Smooth muscle cell (in vitro differentiated cells): Measurements from ENCODE around the gene INF2. TPM values are rescaled to one million over a fixed set of nuclear protein-coding genes. Genes with fewer than 3 reads are reported as not detected.

Experiments used
- DNase-seq: peaks from one replicate; lab custom pipeline; 2025; ENCODE audit not compliant: unreplicated experiment; lab: John Stamatoyannopoulos, UW
- H2AFZ ChIP-seq: fragments of 200-600 bp; sonication (generic); 2 replicates; pipeline ENCODE4 v1.6.0; 2016; ENCODE audit warnings: antibody characterized with exemption, low read depth, mild to moderate bottlenecking
- H3F3A ChIP-seq: fragments of 200-600 bp; sonication (generic); 2 replicates; pipeline ENCODE4 v1.6.0; 2017; ENCODE audit warnings: antibody characterized with exemption, low read depth
- H3K27ac ChIP-seq: fragments of 200-600 bp; sonication (generic); 2 replicates; pipeline ENCODE4 v1.5.1; 2016; ENCODE audit warnings: low read depth, mild to moderate bottlenecking
- H3K27me3 ChIP-seq: fragments of 200-600 bp; sonication (generic); 2 replicates; pipeline ENCODE4 v1.6.1; 2016; ENCODE audit warnings: low read depth, mild to moderate bottlenecking
- H3K36me3 ChIP-seq: fragments of 200-600 bp; sonication (generic); 2 replicates; pipeline ENCODE4 v1.5.1; 2016; ENCODE audit warnings: low read depth
- H3K4me1 ChIP-seq: fragments of 200-600 bp; sonication (generic); 2 replicates; pipeline ENCODE4 v1.5.1; 2016; ENCODE audit warnings: low read depth
- H3K4me2 ChIP-seq: fragments of 200-600 bp; sonication (generic); 2 replicates; pipeline ENCODE4 v1.6.0; 2016; ENCODE audit warnings: mild to moderate bottlenecking
- H3K4me3 ChIP-seq: fragments of 200-600 bp; sonication (generic); 2 replicates; pipeline ENCODE4 v1.5.1; 2016; ENCODE audit warnings: mild to moderate bottlenecking
- H3K79me2 ChIP-seq: fragments of 200-600 bp; sonication (generic); 2 replicates; pipeline ENCODE4 v1.6.0; 2016; ENCODE audit warnings: low read depth, mild to moderate bottlenecking
- H3K9ac ChIP-seq: fragments of 200-600 bp; sonication (generic); 2 replicates; pipeline ENCODE4 v1.6.0; 2016; ENCODE audit warnings: low read depth
- H3K9me3 ChIP-seq: fragments of 200-600 bp; sonication (generic); replicated peaks from 2 replicates; pipeline ENCODE4 v1.5.1; 2016; ENCODE audit warnings: low read depth
- H4K20me1 ChIP-seq: fragments of 200-600 bp; sonication (generic); 2 replicates; pipeline ENCODE4 v1.6.0; 2016; ENCODE audit warnings: low read depth
- WGBS: methylation state at CpG from one replicate; pipeline ENCODE4 v1.1.7; 2016; ENCODE audit warnings: low lambda C conversion rate; 5-methylcytosine and 5-hydroxymethylcytosine counted together
- polyA plus RNA-seq: library from polyadenylated mRNA; unstranded; fragments of >200 nt; fragmentation: Nextera tagmentation; extraction: Ambion mirVana; gene quantifications from 2 replicates; pipeline ENCODE4 v1.2.1, GENCODE V29; 2016
- total RNA-seq: library from RNA; depleted of rRNA; stranded (reverse); fragments of >200 nt; gene quantifications from 2 replicates; pipeline ENCODE4 v1.2.3, GENCODE V29; 2014
- TF ChIP-seq, protein P1 (sequence below): fragments of 200-600 bp; sonication (generic); IDR thresholded peaks from 2 replicates; pipeline ENCODE4 v1.5.1; 2017; ENCODE audit warnings: borderline replicate concordance, mild to moderate bottlenecking, antibody characterized with exemption; ENCODE audit not compliant: insufficient read depth, poor library complexity, severe bottlenecking

The INF2 gene
- total and polyA plus RNA-seq, 2 experiments from 2014 or later, result 19.9 to 29.8 TPM

DNA sequence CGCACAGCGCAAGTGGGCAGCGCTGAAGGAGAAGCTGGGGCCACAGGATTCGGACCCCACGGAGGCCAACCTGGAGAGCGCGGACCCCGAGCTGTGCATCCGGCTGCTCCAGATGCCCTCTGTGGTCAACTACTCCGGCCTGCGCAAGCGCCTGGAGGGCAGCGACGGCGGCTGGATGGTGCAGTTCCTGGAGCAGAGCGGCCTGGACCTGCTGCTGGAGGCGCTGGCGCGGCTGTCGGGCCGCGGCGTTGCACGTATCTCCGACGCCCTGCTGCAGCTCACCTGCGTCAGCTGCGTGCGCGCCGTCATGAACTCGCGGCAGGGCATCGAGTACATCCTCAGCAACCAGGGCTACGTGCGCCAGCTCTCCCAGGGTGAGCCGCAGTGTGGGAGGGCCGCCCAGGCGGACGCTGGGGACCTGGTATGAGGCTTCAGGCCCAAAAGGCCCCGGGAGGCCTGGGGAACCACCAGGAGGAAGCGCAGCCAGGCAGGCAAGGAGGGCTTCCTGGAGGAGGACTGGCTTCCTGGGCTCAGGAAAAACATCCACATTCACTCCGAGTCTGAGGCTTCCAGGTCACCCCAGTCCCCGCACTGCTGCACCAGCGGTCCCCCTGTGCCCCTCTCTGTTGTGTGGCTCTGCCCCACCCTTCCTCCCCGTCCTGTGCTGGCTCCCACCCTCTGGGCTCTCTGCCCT is 12.1 kb downstream of the INF2 start:
- no peaks in the 10 kb centered on the region for H3K9me3 ChIP-seq
- H3K27ac ChIP-seq, result no peak overlapping the region
- no peaks in the 10 kb centered on the region for H3F3A ChIP-seq
- 93% methylated on average over 35 of the region's 46 CpGs for WGBS
- H3K36me3 ChIP-seq, result peaks cover 10% of the 10 kb centered on the region
- no peak overlapping the region for H3K9ac ChIP-seq
- TF ChIP-seq, protein P1, sequence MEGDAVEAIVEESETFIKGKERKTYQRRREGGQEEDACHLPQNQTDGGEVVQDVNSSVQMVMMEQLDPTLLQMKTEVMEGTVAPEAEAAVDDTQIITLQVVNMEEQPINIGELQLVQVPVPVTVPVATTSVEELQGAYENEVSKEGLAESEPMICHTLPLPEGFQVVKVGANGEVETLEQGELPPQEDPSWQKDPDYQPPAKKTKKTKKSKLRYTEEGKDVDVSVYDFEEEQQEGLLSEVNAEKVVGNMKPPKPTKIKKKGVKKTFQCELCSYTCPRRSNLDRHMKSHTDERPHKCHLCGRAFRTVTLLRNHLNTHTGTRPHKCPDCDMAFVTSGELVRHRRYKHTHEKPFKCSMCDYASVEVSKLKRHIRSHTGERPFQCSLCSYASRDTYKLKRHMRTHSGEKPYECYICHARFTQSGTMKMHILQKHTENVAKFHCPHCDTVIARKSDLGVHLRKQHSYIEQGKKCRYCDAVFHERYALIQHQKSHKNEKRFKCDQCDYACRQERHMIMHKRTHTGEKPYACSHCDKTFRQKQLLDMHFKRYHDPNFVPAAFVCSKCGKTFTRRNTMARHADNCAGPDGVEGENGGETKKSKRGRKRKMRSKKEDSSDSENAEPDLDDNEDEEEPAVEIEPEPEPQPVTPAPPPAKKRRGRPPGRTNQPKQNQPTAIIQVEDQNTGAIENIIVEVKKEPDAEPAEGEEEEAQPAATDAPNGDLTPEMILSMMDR, result no peak
- peaks cover 60% of the 10 kb centered on the region for H4K20me1 ChIP-seq
- H3K4me1 ChIP-seq, result no peaks in the 10 kb centered on the region
- H3K4me2 ChIP-seq, result no peak overlapping the region
- DNase-seq, result no peak
- H3K4me3 ChIP-seq, result no peak overlapping the region
- H2AFZ ChIP-seq, result no peak overlapping the region
- peaks cover 17% of the 10 kb centered on the region for H3K79me2 ChIP-seq
- H3K27me3 ChIP-seq, result no peaks in the 10 kb centered on the region

DNA sequence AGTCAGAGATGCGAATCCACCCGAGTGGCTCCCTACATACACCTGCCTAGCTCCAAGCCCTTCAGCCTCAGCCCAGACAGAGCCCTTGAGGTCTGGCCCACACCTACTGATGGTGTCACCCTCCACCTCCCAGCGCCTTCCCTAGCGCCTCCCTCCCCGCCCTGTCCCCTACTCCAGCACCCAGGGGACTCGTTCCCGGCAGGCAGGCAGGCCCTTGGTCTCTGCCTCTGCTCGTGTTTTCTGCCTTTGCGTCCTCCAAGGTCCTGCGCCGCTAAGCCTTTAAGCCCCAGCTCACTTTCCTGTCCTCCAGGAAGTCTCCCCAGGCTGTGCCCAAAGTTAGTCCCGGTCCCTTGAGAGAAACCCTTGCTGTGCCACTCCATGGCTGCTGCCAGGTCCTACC is 12.7 kb downstream of the INF2 start:
- H3K9me3 ChIP-seq, result no peaks in the 10 kb centered on the region
- no peak overlapping the region for H2AFZ ChIP-seq
- H3F3A ChIP-seq, result no peaks in the 10 kb centered on the region
- peaks cover 10% of the 10 kb centered on the region for H3K36me3 ChIP-seq
- no peaks in the 10 kb centered on the region for H3K4me1 ChIP-seq
- peaks cover 14% of the 10 kb centered on the region for H3K79me2 ChIP-seq
- H3K4me2 ChIP-seq, result no peak overlapping the region
- no peak for DNase-seq
- H4K20me1 ChIP-seq, result peaks cover 55% of the 10 kb centered on the region
- no peaks in the 10 kb centered on the region for H3K27me3 ChIP-seq
- H3K27ac ChIP-seq, result no peak overlapping the region
- TF ChIP-seq, protein P1, result no peak
- 96% methylated on average over 12 of the region's 12 CpGs for WGBS
- H3K4me3 ChIP-seq, result no peak overlapping the region
- no peak overlapping the region for H3K9ac ChIP-seq

DNA sequence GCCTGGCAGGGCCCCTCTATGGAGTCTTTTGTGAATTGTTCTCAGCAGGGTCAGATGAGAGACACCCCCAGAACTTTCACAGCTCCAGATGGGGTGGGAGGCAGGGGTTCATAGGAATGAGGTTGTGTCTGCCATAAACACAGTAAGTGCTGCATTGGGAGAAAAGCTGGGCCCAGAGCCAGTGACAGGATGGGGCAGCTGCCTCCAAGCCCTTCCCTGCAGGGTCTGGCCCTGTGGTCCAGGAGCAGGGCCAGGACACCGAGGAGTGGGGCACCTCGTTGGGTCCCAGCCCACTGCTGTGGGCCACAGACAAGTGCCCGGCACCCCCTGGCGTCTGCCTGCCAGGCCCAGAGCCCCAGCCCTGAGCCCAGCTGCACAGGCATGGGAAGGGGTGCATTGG is 13.3 kb downstream of the INF2 start:
- Histone ChIP-seq H3K79me2 (peaks cover 9% of the 10 kb centered on the region), H3K4me1 (no peaks in the 10 kb centered on the region), H2AFZ (no peak overlapping the region), H3K9ac (no peak overlapping the region), H3K27me3 (no peaks in the 10 kb centered on the region), H3K9me3 (no peaks in the 10 kb centered on the region), H3K36me3 (peaks cover 10% of the 10 kb centered on the region), H3K4me2 (no peak overlapping the region), H3K27ac (no peak overlapping the region), H3F3A (no peaks in the 10 kb centered on the region), H3K4me3 (no peak overlapping the region), H4K20me1 (peaks cover 49% of the 10 kb centered on the region)
- no peak for DNase-seq
- 95% methylated on average over 4 of the region's 4 CpGs for WGBS
- TF ChIP-seq, protein P1, result no peak

DNA sequence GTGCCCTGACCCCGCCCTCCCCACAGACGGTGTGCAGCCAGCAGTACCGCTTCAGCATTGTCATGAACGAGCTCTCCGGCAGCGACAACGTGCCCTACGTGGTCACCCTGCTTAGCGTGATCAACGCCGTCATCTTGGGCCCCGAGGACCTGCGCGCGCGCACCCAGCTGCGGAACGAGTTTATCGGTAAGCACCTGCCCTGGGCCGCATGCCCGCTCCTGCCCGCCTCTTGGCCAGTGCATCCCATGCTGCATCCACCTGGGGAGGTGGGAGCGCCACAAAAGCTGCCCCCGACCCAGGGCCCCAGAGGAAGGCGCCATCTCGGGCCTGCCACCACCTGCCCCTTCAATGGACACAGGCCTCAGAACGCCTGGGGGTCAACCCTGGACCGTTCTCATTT is 13.9 kb downstream of the INF2 start:
- H3K4me1 ChIP-seq, result no peaks in the 10 kb centered on the region
- no peaks in the 10 kb centered on the region for H3K27me3 ChIP-seq
- no peak overlapping the region for H3K9ac ChIP-seq
- peaks cover 5% of the 10 kb centered on the region for H3K79me2 ChIP-seq
- no peaks in the 10 kb centered on the region for H3K9me3 ChIP-seq
- WGBS, result 98% methylated on average over 28 of the region's 28 CpGs
- H3K4me2 ChIP-seq, result no peak overlapping the region
- H4K20me1 ChIP-seq, result peaks cover 43% of the 10 kb centered on the region
- TF ChIP-seq, protein P1, result no peak
- H3K36me3 ChIP-seq, result peaks cover 10% of the 10 kb centered on the region
- no peak overlapping the region for H3K27ac ChIP-seq
- no peak for DNase-seq
- no peaks in the 10 kb centered on the region for H3F3A ChIP-seq
- no peak overlapping the region for H2AFZ ChIP-seq
- H3K4me3 ChIP-seq, result no peak overlapping the region
